Testis (tissue), 5 donors: ENCODE measurements around the gene FCGR1A. TPM values are rescaled to one million over a fixed set of nuclear protein-coding genes. Genes with fewer than 3 reads are reported as not detected.
"Not testable (repeated sequence)": the region's sequence is repeated elsewhere in the genome, so short reads cannot be mapped to it uniquely, and the experiment has no call there.

ENCODE experiments used
- DNase-seq: peaks from one replicate; pipeline ENCODE4 v3.0.0-alpha.2; 2019
- H3K27ac ChIP-seq, 2 donors: fragments of 200-600 bp; sonication (generic); one replicate each; pipeline ENCODE4 v1.5.1; 2019
- H3K27me3 ChIP-seq: fragments of 200-600 bp; sonication (generic); one replicate; pipeline ENCODE4 v1.5.1; 2019
- H3K36me3 ChIP-seq: fragments of 200-600 bp; sonication (generic); one replicate; pipeline ENCODE4 v1.5.1; 2017; ENCODE audit warnings: low read depth; ENCODE audit errors: missing control alignments
- H3K4me1 ChIP-seq: fragments of 200-600 bp; sonication (generic); one replicate; pipeline ENCODE4 v1.5.1; 2019
- H3K4me3 ChIP-seq, 2 donors: fragments of 200-600 bp; sonication (generic); one replicate each; pipeline ENCODE4 v1.5.1; 2017 to 2019
- H3K9me3 ChIP-seq: fragments of 200-600 bp; sonication (generic); one replicate; pipeline ENCODE4 v1.5.1; 2017
- WGBS, 2 donors: methylation state at CpG; one replicate each; pipeline ENCODE4 v1.1.5; 2018; 5-methylcytosine and 5-hydroxymethylcytosine counted together
- intact Hi-C: fragments of 100-400 bp; cut with DNase I; formaldehyde crosslinking; loops from one replicate; pipeline ENCODE4 v1.15.1; 2023; ENCODE audit warnings: low total_unique reads
- long read RNA-seq, 2 donors: transcript quantifications; one replicate each; lab custom pipeline, GENCODE V29; 2026
- polyA plus RNA-seq: library from polyadenylated mRNA; stranded (reverse); fragments of 350-450 nt; fragmentation: Illumina TruSeq; extraction: RNeasy Lipid Tissue Mini Kit (QIAGEN cat#74804); gene quantifications from one replicate; pipeline ENCODE4 v1.2.3, GENCODE V29; 2014; ENCODE audit warnings: low read depth, low replicate concordance; ENCODE audit not compliant: insufficient read depth
- total RNA-seq, 2 donors: library from RNA; depleted of rRNA; stranded (reverse); fragments of >200 nt; gene quantifications; one replicate each; pipeline ENCODE4 v1.2.3, GENCODE V29; 2016

Gene FCGR1A
- total RNA-seq (1 to 10 TPM; 5.6 to 8.7 TPM), polyA plus RNA-seq (8.7 TPM)
- long read RNA-seq, donor 1, result 0 reads
- long read RNA-seq, donor 2, result 0 reads

DNA sequence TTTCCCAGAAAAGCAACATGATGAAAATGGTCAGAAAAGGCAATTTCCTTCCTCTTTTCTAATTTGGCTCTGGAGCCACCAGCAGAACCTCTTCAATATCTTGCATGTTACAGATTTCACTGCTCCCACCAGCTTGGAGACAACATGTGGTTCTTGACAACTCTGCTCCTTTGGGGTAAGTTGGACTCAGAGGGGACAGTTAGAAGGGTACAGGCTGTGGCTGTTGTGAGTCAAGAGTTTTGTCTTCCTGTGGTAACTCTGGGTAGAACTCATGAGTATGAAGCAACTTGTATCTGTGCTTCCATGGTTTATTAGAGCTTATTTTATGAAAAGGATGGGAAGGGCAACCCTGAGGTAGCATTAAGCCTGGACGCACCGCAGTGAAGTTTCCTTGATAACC, at the start of gene FCGR1A:
FCGR1A (plus strand) TSS at position 95 of the 400 bp plus-strand sequence; CDS start at position 145, 50 bp downstream.
- no CpG with 5 or more reads among the region's 2 CpGs for WGBS, 2 donors
- H3K9me3 ChIP-seq, H3K4me3 ChIP-seq, H3K27me3 ChIP-seq, DNase-seq, H3K27ac ChIP-seq, H3K4me1 ChIP-seq, H3K36me3 ChIP-seq, intact Hi-C loops: not testable (repeated sequence)

DNA sequence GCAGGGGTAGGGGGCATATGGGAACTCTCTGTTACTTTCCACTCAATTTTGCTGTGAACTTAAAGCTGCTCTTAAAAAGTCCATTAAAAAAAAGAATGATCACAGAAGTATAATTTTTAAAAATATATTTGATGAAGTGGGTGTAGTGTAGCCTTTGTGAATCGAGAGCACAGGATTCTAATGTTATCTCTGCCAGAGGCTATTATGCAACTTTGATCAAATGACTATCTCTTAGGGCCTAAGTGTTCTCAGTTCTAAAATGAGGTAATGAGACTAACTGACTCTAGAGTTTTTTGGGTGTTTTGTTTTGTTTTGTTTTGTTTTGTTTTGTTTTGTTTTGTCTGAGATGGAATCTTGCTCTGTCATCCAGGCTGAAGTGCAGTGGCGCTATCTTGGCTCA, 49.7 kb upstream of the FCGR1A start:
- H3K27ac ChIP-seq, intact Hi-C loops, DNase-seq, H3K9me3 ChIP-seq, H3K4me1 ChIP-seq, H3K36me3 ChIP-seq, H3K27me3 ChIP-seq, H3K4me3 ChIP-seq: not testable (repeated sequence)
- WGBS, 2 donors, result 100% methylated on average over 1 of the region's 2 CpGs; no CpG with 5 or more reads in 1 of the 2 donors

DNA sequence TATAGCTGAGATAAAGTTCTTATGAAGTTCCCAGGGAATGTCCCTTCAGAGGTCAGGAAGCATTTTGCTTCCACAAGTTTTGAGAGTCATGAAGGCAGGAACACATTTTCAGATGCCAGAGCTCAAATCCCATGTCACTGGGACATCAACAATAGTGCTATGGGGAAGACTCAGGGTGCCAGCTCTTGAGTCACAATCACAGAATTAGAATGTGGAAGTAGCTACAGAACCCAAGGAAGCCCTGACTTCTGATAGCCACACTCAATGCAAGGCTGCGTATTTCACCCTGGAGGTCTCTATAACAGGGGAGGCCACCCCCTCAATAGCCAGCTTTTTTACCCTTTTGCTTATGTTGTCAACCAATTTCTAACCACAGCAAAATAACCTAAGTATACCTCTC, 47.8 kb upstream of the FCGR1A start:
- H3K27ac ChIP-seq, intact Hi-C loops, H3K9me3 ChIP-seq, H3K4me3 ChIP-seq, H3K27me3 ChIP-seq, DNase-seq, H3K4me1 ChIP-seq, H3K36me3 ChIP-seq: not testable (repeated sequence)
- 80 to 91% methylated on average over 1 of the region's 1 CpG for WGBS, 2 donors

DNA sequence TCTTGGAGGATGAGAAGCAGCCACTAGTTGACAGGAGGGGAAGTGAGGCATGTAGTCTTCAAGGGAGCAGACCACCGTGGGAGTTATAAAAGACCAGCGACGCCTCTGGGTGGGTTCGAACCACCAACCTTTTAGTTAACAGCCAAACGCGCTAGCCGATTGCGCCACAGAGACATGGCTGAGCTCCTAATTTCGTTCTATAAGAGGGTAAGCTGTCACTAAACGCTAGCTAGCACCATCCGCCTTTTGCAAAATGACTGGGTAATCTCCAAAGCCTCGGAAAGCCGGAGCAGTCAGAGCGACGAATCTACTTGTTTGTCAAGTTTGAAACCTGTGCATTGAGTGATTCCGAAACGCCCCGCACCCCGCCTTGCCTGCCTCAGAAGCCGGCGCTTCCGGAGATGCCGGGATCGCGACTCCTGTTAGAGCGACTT, 42.3 kb upstream of the FCGR1A start:
- H3K4me1 ChIP-seq, H3K9me3 ChIP-seq, H3K36me3 ChIP-seq, H3K27ac ChIP-seq, intact Hi-C loops, H3K27me3 ChIP-seq, H3K4me3 ChIP-seq: not testable (repeated sequence)
- peak; percentile 17 for DNase-seq
- WGBS, 2 donors, result 10 to 14% methylated on average over 14 to 26 of the region's 26 CpGs

DNA sequence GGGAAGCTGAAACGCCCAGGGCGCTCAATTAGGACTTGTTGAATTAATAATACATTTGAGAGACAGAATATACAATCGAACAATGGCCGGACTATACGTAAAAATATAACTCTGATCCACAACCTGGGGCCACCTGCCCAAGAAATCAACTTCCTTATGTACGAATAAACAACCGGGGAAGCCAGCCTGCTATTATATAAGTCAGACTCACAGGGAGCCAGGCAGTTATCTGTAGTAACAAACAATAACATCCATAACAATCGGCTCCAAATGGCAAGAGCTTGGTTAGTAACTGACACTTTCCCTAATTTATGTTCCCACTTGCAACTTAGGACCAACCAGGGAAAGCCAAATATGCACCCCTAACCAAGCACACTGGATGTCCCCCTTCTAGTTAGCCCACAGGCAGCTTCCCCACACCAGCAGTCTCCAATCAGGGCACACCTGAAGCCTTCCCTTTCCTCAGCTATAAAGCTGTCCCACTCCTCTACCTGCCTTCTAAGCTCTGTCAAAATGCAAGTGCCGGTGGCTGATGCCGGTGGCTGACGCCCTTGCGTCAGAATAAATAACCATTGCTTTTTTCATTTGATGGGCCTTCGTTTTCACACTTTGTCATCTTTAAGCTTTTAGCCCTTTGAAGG, 41.8 kb upstream of the FCGR1A start:
- H3K4me3 ChIP-seq, H3K36me3 ChIP-seq, H3K4me1 ChIP-seq, H3K27ac ChIP-seq, DNase-seq, H3K9me3 ChIP-seq, intact Hi-C loops, H3K27me3 ChIP-seq: not testable (repeated sequence)
- 35 to 46% methylated on average over 7 of the region's 13 CpGs for WGBS, 2 donors

DNA sequence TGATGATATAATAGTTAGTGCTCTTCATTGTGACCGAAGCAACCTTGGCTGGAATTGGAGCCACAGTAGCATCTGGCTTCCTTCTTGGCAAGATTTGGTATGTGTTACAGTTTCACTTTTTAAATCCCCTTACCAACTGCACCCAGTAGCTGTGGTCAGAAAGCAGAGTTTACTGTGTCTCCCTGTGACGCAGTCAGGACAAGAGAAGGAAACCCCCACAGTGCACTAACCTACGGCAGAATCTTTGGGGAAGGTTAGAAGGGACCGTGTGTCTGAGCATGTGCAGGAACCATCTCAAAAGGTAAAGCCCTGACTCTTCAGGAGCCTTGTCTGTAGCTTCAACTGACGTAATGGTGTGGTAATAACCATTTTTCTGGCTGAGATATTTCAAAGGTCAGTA, 40.6 kb upstream of the FCGR1A start:
- H3K4me3 ChIP-seq, H3K27me3 ChIP-seq, intact Hi-C loops, H3K36me3 ChIP-seq, H3K4me1 ChIP-seq, DNase-seq, H3K27ac ChIP-seq, H3K9me3 ChIP-seq: not testable (repeated sequence)
- WGBS, 2 donors, result 83% methylated on average over 1 of the region's 5 CpGs; no CpG with 5 or more reads in 1 of the 2 donors

DNA sequence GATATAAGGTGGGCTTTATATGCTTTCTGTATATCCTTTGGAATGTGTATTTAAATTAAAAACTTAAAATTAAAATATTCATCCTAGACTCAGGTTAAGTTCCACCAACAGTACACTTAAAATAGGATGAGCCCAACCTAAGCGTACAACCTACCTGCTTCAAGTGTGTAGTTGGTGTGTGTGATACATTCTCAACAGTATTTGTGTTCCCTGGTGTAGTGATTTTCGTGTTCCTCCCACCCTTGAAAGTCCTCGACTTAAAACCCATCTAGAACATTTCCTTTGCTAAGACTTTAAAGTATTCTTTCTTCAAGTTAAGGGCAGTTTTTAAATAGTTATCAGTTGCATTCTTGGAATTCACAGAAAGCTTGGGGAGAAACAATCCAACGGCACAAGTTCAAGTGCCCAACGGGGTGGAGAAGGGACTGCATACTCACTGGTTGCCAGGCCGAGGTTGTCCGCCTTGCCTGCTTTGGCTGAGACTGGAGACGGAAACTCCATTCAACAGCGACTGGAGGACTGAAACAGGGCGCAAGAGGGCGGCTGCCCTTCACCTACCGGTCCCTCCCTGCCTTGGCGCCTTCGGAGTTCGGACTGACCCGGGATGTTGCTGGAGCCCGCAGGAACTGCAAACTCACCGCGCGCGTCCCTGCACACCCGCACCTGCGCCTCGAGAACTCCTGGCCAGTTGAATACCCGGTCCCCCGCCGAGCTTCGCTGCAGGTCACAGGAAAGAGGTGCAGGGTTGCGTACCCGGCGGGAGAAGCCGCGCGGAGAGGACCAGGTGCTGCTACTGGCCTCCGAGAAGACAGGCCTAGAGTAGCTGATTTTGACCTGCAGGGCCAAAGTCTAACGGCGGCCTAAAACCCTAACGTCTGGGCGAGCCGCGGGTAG, 35.8 kb upstream of the FCGR1A start:
- H3K4me1 ChIP-seq, H3K27me3 ChIP-seq, H3K4me3 ChIP-seq, H3K27ac ChIP-seq, H3K36me3 ChIP-seq, intact Hi-C loops, H3K9me3 ChIP-seq: not testable (repeated sequence)
- WGBS, 2 donors, result 20 to 22% methylated on average over 10 to 33 of the region's 41 CpGs
- DNase-seq, result peak; percentile 20

DNA sequence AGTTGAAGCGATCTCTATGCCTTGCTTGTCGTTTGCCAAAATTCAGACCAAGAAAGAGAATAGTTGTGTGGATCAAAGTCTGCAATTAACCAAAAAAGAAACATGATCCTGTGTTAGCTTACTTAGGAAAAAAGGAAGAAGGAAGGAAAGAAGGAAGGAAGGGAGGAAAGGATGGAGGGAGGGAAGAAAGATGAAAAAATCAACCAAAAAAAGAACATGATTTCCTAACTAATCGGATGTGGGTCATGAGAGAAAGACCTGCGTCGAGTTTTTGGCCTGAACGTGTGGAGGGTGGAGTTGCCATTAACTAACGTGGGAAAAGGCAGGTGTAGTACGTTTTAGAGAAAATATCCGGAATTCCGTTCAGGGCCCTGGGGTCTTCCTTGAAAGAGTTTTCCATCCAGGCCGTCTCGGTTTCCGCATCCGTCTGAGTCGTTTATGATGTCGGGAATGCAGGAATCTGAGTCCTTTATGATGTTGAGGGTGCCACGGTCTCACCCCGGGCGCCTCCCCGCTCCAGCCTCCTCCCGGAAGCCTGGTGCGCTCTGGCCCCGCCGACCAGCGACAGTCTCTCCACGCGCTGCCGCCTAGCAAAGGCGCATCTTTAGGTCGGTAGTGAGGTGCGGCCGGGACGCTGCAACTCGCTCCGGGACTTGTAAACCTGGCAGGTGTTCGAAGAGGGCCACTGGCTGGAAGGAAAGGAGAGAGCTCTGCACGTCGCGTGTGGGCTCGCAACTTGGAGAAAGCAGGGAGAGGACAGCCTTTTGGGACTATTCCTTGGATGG, 34.9 kb upstream of the FCGR1A start:
- H3K27me3 ChIP-seq, intact Hi-C loops, H3K27ac ChIP-seq, H3K4me3 ChIP-seq, H3K9me3 ChIP-seq, H3K4me1 ChIP-seq, H3K36me3 ChIP-seq, DNase-seq: not testable (repeated sequence)
- 17 to 19% methylated on average over 14 to 24 of the region's 40 CpGs for WGBS, 2 donors

DNA sequence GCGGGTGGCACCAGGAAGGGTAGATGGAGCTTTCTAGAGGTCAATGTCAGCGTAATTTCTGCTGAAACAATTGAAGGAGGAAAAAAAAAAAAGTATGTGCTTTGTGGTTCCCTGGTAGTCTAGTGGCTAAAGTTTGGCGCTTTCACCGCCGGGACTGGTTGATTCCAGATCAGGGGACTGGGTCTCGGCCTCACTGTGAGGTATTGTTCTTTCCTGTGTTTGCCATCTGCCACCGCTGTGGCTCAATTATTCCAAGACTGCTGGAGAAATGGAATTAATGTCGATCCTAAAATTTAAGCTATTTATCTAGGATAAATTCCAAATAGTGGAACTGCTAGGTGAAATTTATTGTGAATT, 34.4 kb upstream of the FCGR1A start:
- H3K27ac ChIP-seq, H3K9me3 ChIP-seq, intact Hi-C loops, H3K4me3 ChIP-seq, H3K36me3 ChIP-seq, H3K27me3 ChIP-seq, H3K4me1 ChIP-seq: not testable (repeated sequence)
- peak; percentile 14 for DNase-seq
- WGBS, 2 donors, result 29 to 44% methylated on average over 8 of the region's 8 CpGs

DNA sequence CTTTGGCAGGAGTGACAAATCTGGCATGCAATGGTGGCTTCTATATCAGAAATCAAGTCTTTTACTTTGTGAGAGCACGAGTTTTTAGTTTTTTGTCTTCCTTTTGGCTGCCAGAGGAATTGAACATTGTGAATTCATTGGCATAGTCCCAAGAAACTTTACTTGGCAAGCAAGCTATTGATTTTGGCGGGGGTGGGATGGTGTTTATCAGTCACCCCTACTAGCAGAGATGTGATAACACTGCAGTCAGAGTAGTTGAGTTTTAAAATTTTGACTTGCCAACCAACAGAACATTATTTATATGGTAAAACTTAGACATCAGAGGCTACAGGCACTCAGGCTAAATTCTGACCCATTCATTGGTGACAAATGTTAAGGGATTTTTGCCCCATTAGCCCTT, 31.9 kb upstream of the FCGR1A start:
- H3K9me3 ChIP-seq, intact Hi-C loops, H3K27me3 ChIP-seq, H3K36me3 ChIP-seq, H3K27ac ChIP-seq, DNase-seq, H3K4me3 ChIP-seq, H3K4me1 ChIP-seq: not testable (repeated sequence)
- 18 to 23% methylated on average over 2 of the region's 2 CpGs for WGBS, 2 donors

DNA sequence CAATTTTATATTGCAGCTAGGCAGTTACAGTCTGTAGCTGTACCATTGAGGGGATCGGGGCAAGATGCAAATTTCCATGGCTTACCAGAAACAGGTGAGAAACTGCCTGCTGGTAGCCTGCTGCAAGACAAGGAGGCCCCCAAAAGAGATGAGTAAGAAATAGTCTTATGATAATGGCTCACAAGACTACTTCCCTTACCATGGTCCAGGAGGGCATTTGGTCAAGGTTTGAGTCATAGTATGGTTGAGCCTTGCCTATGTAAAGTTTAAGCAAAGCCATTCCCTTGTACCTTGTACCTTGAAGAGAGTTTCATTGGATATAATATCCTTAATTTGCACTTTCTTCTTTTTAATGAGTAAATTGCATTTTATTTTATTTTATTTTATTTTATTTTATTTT, 30.3 kb upstream of the FCGR1A start:
- H3K27ac ChIP-seq, intact Hi-C loops, H3K27me3 ChIP-seq, H3K4me1 ChIP-seq, H3K9me3 ChIP-seq, H3K36me3 ChIP-seq, H3K4me3 ChIP-seq, DNase-seq: not testable (repeated sequence)
- WGBS, 2 donors, result 83 to 89% methylated on average over 1 of the region's 1 CpG
